Measurements from ENCODE around the gene PTPN6.
A peak's percentile ranks its signal among the peaks of the same experiment; 100 is the strongest.
"Not testable (repeated sequence)": the region's sequence is repeated elsewhere in the genome, so short reads cannot be mapped to it uniquely, and the experiment has no call there.

PTPN6 gene

GRCh38 chr12:6950811-6951540 lies at the start of gene PTPN6:
Gene PTPN6 (plus strand): TSS chr12:6951356. CDS start chr12:6951513, 157 bp downstream.
- DNase-seq (ENCODE audit: low read depth, low spot score), result peak; percentile 55

- no peak for DNase-seq (ENCODE audit: low read depth, low spot score)
These were observed 48.7 kb upstream of the PTPN6 start for GRCh38 chr12:6902448-6902847.

- no peak for DNase-seq (ENCODE audit: low read depth, low spot score)
These were observed 47.4 kb upstream of the PTPN6 start for GRCh38 chr12:6903722-6904121.

GRCh38 chr12:6904280-6905276 lies 46.6 kb upstream of the PTPN6 start, which contains the start of gene LRRC23:
Gene LRRC23 (plus strand): TSS chr12:6904822. CDS start chr12:6905634, 812 bp downstream.
- peak; percentile 93 for DNase-seq (ENCODE audit: low read depth, low spot score)

GRCh38 chr12:6905414-6906040 lies 45.6 kb upstream of the PTPN6 start:
- no peak for DNase-seq (ENCODE audit: low read depth, low spot score)

- not testable (repeated sequence) for DNase-seq (ENCODE audit: low read depth, low spot score)
These were observed 43.0 kb upstream of the PTPN6 start for GRCh38 chr12:6908141-6908540.

- DNase-seq (ENCODE audit: low read depth, low spot score), result no peak
These were observed 41.6 kb upstream of the PTPN6 start for GRCh38 chr12:6909421-6910145.

GRCh38 chr12:6912164-6912935 lies 38.8 kb upstream of the PTPN6 start:
- DNase-seq (ENCODE audit: low read depth, low spot score), result no peak

GRCh38 chr12:6914246-6914946 lies 36.8 kb upstream of the PTPN6 start, which contains the start of gene ENO2:
Gene ENO2 (plus strand): TSS chr12:6914580. CDS start chr12:6915833, 1,253 bp downstream.
- peak; percentile 61 for DNase-seq (ENCODE audit: low read depth, low spot score)

GRCh38 chr12:6914947-6915788 lies 36.0 kb upstream of the PTPN6 start:
- no peak for DNase-seq (ENCODE audit: low read depth, low spot score)

- no peak for DNase-seq (ENCODE audit: low read depth, low spot score)
These were observed 35.3 kb upstream of the PTPN6 start for GRCh38 chr12:6915789-6916285.

- DNase-seq (ENCODE audit: low read depth, low spot score), result no peak
These were observed 34.5 kb upstream of the PTPN6 start for GRCh38 chr12:6916426-6917200.

- no peak for DNase-seq (ENCODE audit: low read depth, low spot score)
These were observed 33.5 kb upstream of the PTPN6 start for GRCh38 chr12:6917491-6918231.

GRCh38 chr12:6919588-6919987 lies 31.6 kb upstream of the PTPN6 start:
- no peak for DNase-seq (ENCODE audit: low read depth, low spot score)

- DNase-seq (ENCODE audit: low read depth, low spot score), result no peak
These were observed 29.6 kb upstream of the PTPN6 start for GRCh38 chr12:6921539-6921938.

- DNase-seq (ENCODE audit: low read depth, low spot score), result no peak
These were observed 28.9 kb upstream of the PTPN6 start for GRCh38 chr12:6921996-6922946.
